ENCODE measurements around the gene SYTL5.

The SYTL5 gene

GRCh38 chrX:38099688-38100087 is 93.3 kb downstream of the SYTL5 start:
- DNase-seq, result no peak

- DNase-seq, result no peak
Observed at GRCh38 chrX:38102240-38102639, 95.9 kb downstream of the SYTL5 start.

- no peak for DNase-seq
Observed at GRCh38 chrX:38102875-38103274, 96.5 kb downstream of the SYTL5 start.

GRCh38 chrX:38103857-38104812 is 97.8 kb downstream of the SYTL5 start:
- DNase-seq, result no peak

GRCh38 chrX:38105216-38105725 is 98.9 kb downstream of the SYTL5 start:
- DNase-seq, result no peak

- DNase-seq, result no peak
Observed at GRCh38 chrX:38106991-38107655, 100.8 kb downstream of the SYTL5 start.

GRCh38 chrX:38108364-38108763 is 102.0 kb downstream of the SYTL5 start:
- DNase-seq, result no peak

GRCh38 chrX:38109042-38109898 is 102.9 kb downstream of the SYTL5 start:
- no peak for DNase-seq

GRCh38 chrX:38110231-38110630 is 103.9 kb downstream of the SYTL5 start:
- DNase-seq, result no peak

- DNase-seq, result no peak
Observed at GRCh38 chrX:38111196-38111595, 104.8 kb downstream of the SYTL5 start.

GRCh38 chrX:38112566-38112965 is 106.2 kb downstream of the SYTL5 start:
- no peak for DNase-seq

- no peak for DNase-seq
Observed at GRCh38 chrX:38116706-38117105, 110.4 kb downstream of the SYTL5 start.

- no peak for DNase-seq
Observed at GRCh38 chrX:38117485-38117884, 111.1 kb downstream of the SYTL5 start.

GRCh38 chrX:38124000-38124399 is 117.6 kb downstream of the SYTL5 start:
- no peak for DNase-seq

- DNase-seq, result no peak
Observed at GRCh38 chrX:38126179-38126578, 119.8 kb downstream of the SYTL5 start.

GRCh38 chrX:38127961-38128360 is 121.6 kb downstream of the SYTL5 start:
- DNase-seq, result no peak

- DNase-seq, result no peak
Observed at GRCh38 chrX:38129366-38129765, 123.0 kb downstream of the SYTL5 start.

GRCh38 chrX:38138157-38138891 is 132.0 kb downstream of the SYTL5 start:
- no peak for DNase-seq

- no peak for DNase-seq
Observed at GRCh38 chrX:38138900-38139299, 132.5 kb downstream of the SYTL5 start.

GRCh38 chrX:38142610-38143009 is 136.3 kb downstream of the SYTL5 start:
- DNase-seq, result no peak

GRCh38 chrX:38149016-38149415 is 142.7 kb downstream of the SYTL5 start:
- no peak for DNase-seq

GRCh38 chrX:38150993-38151392 is 144.6 kb downstream of the SYTL5 start:
- no peak for DNase-seq
